GM12878 (cell line): ENCODE results near the gene PRR12. TPM values are rescaled to one million over a fixed set of nuclear protein-coding genes. Genes with fewer than 3 reads are reported as not detected.
A peak's percentile ranks its signal among the peaks of the same experiment; 100 is the strongest.

ENCODE experiments used
- E2F8 ChIP-seq: fragments of 450-650 bp; IDR thresholded peaks from 2 replicates; pipeline ENCODE4 v1.6.1; 2018; ENCODE audit warnings: mild to moderate bottlenecking, low read depth, moderate library complexity; ENCODE audit not compliant: partially characterized antibody
- FOXM1 ChIP-seq: IDR thresholded peaks from 2 replicates; pipeline ENCODE4 v1.6.1; 2012; ENCODE audit warnings: low read depth, mild to moderate bottlenecking, inconsistent platforms, low read length, moderate library complexity
- PAX5 ChIP-seq: IDR thresholded peaks from 2 replicates; pipeline ENCODE4 v1.6.1; 2011; ENCODE audit warnings: low read depth, low read length, borderline replicate concordance
- SIN3A ChIP-seq: IDR thresholded peaks from 2 replicates; pipeline ENCODE4 v1.6.1; 2012; ENCODE audit warnings: low read depth, low read length, improper control_type of control experiment
- SREBF1 ChIP-seq: IDR thresholded peaks from 2 replicates; pipeline ENCODE4 v1.6.1; 2012; ENCODE audit warnings: mild to moderate bottlenecking, low read length
- YBX1 ChIP-seq: fragments of 450-650 bp; IDR thresholded peaks from 2 replicates; pipeline ENCODE4 v1.6.1; 2016; ENCODE audit warnings: antibody characterized with exemption
- ZBED1 ChIP-seq: IDR thresholded peaks from 2 replicates; pipeline ENCODE4 v1.6.1; 2016; ENCODE audit warnings: borderline replicate concordance
- ZBTB40 ChIP-seq: fragments of 450-650 bp; IDR thresholded peaks from 2 replicates; pipeline ENCODE4 v1.6.1; 2016; ENCODE audit warnings: mild to moderate bottlenecking, moderate library complexity, borderline replicate concordance
- ZNF207 ChIP-seq: fragments of 450-650 bp; IDR thresholded peaks from 2 replicates; pipeline ENCODE4 v1.6.1; 2014; ENCODE audit warnings: antibody characterized with exemption, mild to moderate bottlenecking, borderline replicate concordance
- ZSCAN29 ChIP-seq: fragments of 450-650 bp; IDR thresholded peaks from 2 replicates; pipeline ENCODE4 v1.6.1; 2017; ENCODE audit warnings: mild to moderate bottlenecking, moderate library complexity
- polyA plus RNA-seq, 11 experiments: library from polyadenylated mRNA; depleted of rRNA in 4 of 11; unstranded in 6 of 11; stranded (reverse) in 5 of 11; fragments of >200 nt; fragmentation: Nextera tagmentation in 4 of 11; fragmentation: Illumina TruSeq in 1 of 11; extraction: Ambion mirVana in 4 of 11; extraction: Trizol in 1 of 11; gene quantifications; 1 replicate in 1 of 11; 2 replicates in 10 of 11; pipeline versions ENCODE4 v1.2.1 to v1.2.3, GENCODE V29; 2011 to 2016; ENCODE audit warnings: inconsistent platforms in 2 of 11, missing spikeins in 2 of 11, low read depth in 1 of 11
- total RNA-seq, 4 experiments: library from RNA; depleted of rRNA in 3 of 4; stranded (reverse); fragments of >200 nt in 3 of 4; fragmentation: Illumina TruSeq in 1 of 4; extraction: Trizol in 1 of 4; gene quantifications; 2 replicates each; pipeline versions ENCODE4 v1.2.1 to v1.2.3, GENCODE V29; 2013 to 2021
- TF ChIP-seq, protein P1 (sequence below): IDR thresholded peaks from 2 replicates; pipeline ENCODE4 v1.6.1; 2012; ENCODE audit warnings: low read length, inconsistent platforms
- TF ChIP-seq, protein P2 (sequence below): IDR thresholded peaks from 2 replicates; pipeline ENCODE4 v1.6.1; 2011; ENCODE audit warnings: low read depth, mild to moderate bottlenecking, low read length, moderate library complexity, borderline replicate concordance; ENCODE audit errors: extremely low read depth
- TF ChIP-seq, protein P3 (sequence below): fragments of 450-650 bp; IDR thresholded peaks from 2 replicates; pipeline ENCODE4 v1.6.1; 2017; ENCODE audit warnings: antibody characterized with exemption, mild to moderate bottlenecking, moderate library complexity

PRR12 gene
- total and polyA plus RNA-seq, 10 of the 15 experiments (the other 5 are each of a cell fraction or from before 2014, with no cell fraction given), result 0.02 to 25.3 (median 1.6) TPM

DNA sequence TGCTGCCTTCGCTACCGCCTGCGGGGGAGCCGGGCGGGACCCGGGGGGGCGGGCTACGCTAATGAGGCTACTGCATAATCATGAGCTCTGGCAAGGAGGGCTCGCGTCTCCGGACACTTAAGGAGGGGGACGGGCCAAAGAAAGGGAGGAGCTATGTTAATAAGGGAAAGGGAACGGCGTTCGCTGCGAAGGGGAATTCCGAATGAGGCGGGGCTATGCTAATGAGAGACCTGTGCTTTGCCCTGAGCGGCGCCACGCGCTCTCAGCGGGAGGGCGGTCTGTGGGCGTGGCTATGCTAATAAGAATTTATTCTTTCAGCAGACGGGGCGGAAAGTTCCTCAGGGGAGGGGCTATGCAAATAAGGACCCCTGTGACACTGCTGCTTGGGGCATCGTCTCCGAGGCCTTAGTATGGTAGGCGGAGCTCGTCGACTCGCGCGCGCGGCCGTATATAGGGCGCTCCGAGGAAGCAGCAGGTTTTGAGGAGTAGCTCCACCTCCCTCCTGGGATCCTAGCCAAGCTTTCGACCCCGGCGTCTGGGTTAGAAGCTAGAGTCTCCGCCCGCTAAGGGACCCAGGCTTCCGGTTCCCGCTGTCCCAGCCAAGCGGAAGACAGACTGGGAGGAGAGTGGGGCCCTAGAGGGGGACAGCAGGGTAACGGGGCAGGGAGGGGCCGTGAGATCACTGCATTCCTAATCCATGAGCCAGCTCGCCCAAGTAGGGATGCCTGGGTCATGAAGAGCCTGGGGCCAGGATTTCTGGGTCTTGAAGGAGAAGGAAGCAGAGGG is 49.3 kb downstream of the PRR12 start, which contains the start of gene RRAS (continued):
- TF ChIP-seq, protein P1, sequence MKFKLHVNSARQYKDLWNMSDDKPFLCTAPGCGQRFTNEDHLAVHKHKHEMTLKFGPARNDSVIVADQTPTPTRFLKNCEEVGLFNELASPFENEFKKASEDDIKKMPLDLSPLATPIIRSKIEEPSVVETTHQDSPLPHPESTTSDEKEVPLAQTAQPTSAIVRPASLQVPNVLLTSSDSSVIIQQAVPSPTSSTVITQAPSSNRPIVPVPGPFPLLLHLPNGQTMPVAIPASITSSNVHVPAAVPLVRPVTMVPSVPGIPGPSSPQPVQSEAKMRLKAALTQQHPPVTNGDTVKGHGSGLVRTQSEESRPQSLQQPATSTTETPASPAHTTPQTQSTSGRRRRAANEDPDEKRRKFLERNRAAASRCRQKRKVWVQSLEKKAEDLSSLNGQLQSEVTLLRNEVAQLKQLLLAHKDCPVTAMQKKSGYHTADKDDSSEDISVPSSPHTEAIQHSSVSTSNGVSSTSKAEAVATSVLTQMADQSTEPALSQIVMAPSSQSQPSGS, result no peak
- no peak for TF ChIP-seq FOXM1
- TF ChIP-seq ZBED1, result no peak
- TF ChIP-seq E2F8, result no peak
- TF ChIP-seq YBX1, result no peak
- no peak for TF ChIP-seq ZSCAN29
- TF ChIP-seq SIN3A, result no peak
- TF ChIP-seq ZNF207, result 0 out of 2 replicates have a peak, but pooled peaks have one; percentile 42
- TF ChIP-seq ZBTB40, result peak; percentile 70; the same call in 1 of the 2 replicates
- TF ChIP-seq, protein P2, sequence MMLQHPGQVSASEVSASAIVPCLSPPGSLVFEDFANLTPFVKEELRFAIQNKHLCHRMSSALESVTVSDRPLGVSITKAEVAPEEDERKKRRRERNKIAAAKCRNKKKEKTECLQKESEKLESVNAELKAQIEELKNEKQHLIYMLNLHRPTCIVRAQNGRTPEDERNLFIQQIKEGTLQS, result no peak
- TF ChIP-seq PAX5, result no peak
- TF ChIP-seq SREBF1, result no peak
- TF ChIP-seq, protein P3, sequence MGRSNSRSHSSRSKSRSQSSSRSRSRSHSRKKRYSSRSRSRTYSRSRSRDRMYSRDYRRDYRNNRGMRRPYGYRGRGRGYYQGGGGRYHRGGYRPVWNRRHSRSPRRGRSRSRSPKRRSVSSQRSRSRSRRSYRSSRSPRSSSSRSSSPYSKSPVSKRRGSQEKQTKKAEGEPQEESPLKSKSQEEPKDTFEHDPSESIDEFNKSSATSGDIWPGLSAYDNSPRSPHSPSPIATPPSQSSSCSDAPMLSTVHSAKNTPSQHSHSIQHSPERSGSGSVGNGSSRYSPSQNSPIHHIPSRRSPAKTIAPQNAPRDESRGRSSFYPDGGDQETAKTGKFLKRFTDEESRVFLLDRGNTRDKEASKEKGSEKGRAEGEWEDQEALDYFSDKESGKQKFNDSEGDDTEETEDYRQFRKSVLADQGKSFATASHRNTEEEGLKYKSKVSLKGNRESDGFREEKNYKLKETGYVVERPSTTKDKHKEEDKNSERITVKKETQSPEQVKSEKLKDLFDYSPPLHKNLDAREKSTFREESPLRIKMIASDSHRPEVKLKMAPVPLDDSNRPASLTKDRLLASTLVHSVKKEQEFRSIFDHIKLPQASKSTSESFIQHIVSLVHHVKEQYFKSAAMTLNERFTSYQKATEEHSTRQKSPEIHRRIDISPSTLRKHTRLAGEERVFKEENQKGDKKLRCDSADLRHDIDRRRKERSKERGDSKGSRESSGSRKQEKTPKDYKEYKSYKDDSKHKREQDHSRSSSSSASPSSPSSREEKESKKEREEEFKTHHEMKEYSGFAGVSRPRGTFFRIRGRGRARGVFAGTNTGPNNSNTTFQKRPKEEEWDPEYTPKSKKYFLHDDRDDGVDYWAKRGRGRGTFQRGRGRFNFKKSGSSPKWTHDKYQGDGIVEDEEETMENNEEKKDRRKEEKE, result no peak
